Keratinocyte (primary cell): ENCODE measurements around the gene ACP2. TPM values are rescaled to one million over a fixed set of nuclear protein-coding genes. Genes with fewer than 3 reads are reported as not detected.
"Not testable (repeated sequence)": the region's sequence is repeated elsewhere in the genome, so short reads cannot be mapped to it uniquely, and the experiment has no call there.

Experiments
- DNase-seq: peaks from one replicate; pipeline ENCODE4 v3.0.0-alpha.2; 2011; ENCODE audit warnings: low read depth, missing footprints, low spot score
- FAIRE-seq: peaks from 2 replicates; lab custom pipeline; 2011; peaks lifted over from hg19 to GRCh38; lab: Jason Lieb, UNC
- H2AFZ ChIP-seq: 2 replicates; pipeline ENCODE4 v1.6.0; 2012; ENCODE audit warnings: low read length, control low read depth, inconsistent platforms; ENCODE audit not compliant: control insufficient read depth
- H3K27ac ChIP-seq: 2 replicates; pipeline ENCODE4 v1.5.1; 2011; ENCODE audit warnings: low read length; ENCODE audit not compliant: control insufficient read depth, insufficient read depth
- H3K27me3 ChIP-seq: 3 replicates; pipeline ENCODE4 v1.6.0; 2011; ENCODE audit warnings: low read length; ENCODE audit not compliant: control insufficient read depth, insufficient read depth; ENCODE audit errors: extremely low read depth
- H3K36me3 ChIP-seq, 2 experiments: 2 replicates in 1 of 2; 3 replicates in 1 of 2; pipeline ENCODE4 v1.5.1; 2011; ENCODE audit warnings: low read length in 2 of 2, mild to moderate bottlenecking in 1 of 2; ENCODE audit not compliant: control insufficient read depth in 2 of 2, insufficient read depth in 2 of 2; ENCODE audit errors: extremely low read depth in 1 of 2
- H3K4me1 ChIP-seq: 3 replicates; pipeline ENCODE4 v1.5.1; 2011; ENCODE audit warnings: low read length; ENCODE audit not compliant: control insufficient read depth, insufficient read depth; ENCODE audit errors: extremely low read depth
- H3K4me2 ChIP-seq: 3 replicates; pipeline ENCODE4 v1.6.0; 2011; ENCODE audit warnings: low read depth, low read length; ENCODE audit not compliant: control insufficient read depth, insufficient read depth; ENCODE audit errors: extremely low read depth
- H3K4me3 ChIP-seq, 3 experiments: fragments of 200-600 bp in 1 of 3; sonication (generic) in 1 of 3; 2 replicates in 2 of 3; 3 replicates in 1 of 3; pipeline ENCODE4 v1.5.1; 2011 to 2016; ENCODE audit warnings: low read length in 3 of 3, mild to moderate bottlenecking in 3 of 3, control low read depth in 2 of 3, inconsistent platforms in 1 of 3, low read depth in 1 of 3, mixed read lengths in 1 of 3, mixed run types in 1 of 3, moderate library complexity in 1 of 3; ENCODE audit not compliant: control insufficient read depth in 2 of 3, insufficient read depth in 2 of 3; ENCODE audit errors: extremely low read depth in 1 of 3
- H3K79me2 ChIP-seq: 2 replicates; pipeline ENCODE4 v1.6.0; 2012; ENCODE audit warnings: low read length; ENCODE audit not compliant: control insufficient read depth, insufficient read depth
- H3K9ac ChIP-seq: 3 replicates; pipeline ENCODE4 v1.6.0; 2011; ENCODE audit warnings: low read length; ENCODE audit not compliant: control insufficient read depth, insufficient read depth; ENCODE audit errors: extremely low read depth
- H3K9me1 ChIP-seq: 3 replicates; pipeline ENCODE4 v1.6.0; 2011; ENCODE audit warnings: low read length; ENCODE audit not compliant: control insufficient read depth, insufficient read depth; ENCODE audit errors: extremely low read depth
- H3K9me3 ChIP-seq: 2 replicates; pipeline ENCODE4 v1.5.1; 2012; ENCODE audit warnings: low read depth, low read length; ENCODE audit not compliant: control insufficient read depth
- H4K20me1 ChIP-seq: 3 replicates; pipeline ENCODE4 v1.6.0; 2011; ENCODE audit warnings: low read length; ENCODE audit not compliant: control insufficient read depth, insufficient read depth; ENCODE audit errors: extremely low read depth
- CTCF ChIP-seq, 3 experiments: IDR thresholded peaks in 1 of 3; conservative IDR thresholded peaks in 1 of 3; optimal IDR thresholded peaks in 1 of 3; 2 replicates in 2 of 3; 3 replicates in 1 of 3; pipeline versions ENCODE3 to v1.5.1; 2011; ENCODE audit warnings: low read length in 3 of 3, mild to moderate bottlenecking in 3 of 3, moderate library complexity in 2 of 3, control low read depth in 1 of 3, inconsistent platforms in 1 of 3; ENCODE audit not compliant: insufficient read depth in 2 of 3; ENCODE audit errors: extremely low read depth in 1 of 3
- EZH2 ChIP-seq: IDR thresholded peaks from one replicate; pipeline ENCODE4 v1.6.1; 2012; ENCODE audit warnings: inconsistent platforms, mild to moderate bottlenecking, low read length, moderate library complexity
- dilution Hi-C: fragments of 300-500 bp; cut with MboI; formaldehyde crosslinking; loops from one replicate; pipeline ENCODE4 v1.7.0; 2020; ENCODE audit warnings: low sequenced_read_pairs; ENCODE audit not compliant: extremely low pct_ligation_motif_present
- polyA plus RNA-seq, 5 experiments: library from polyadenylated mRNA; depleted of rRNA in 3 of 5; stranded (reverse) in 3 of 5; stranded (forward) in 1 of 5; unstranded in 1 of 5; fragments of >200 nt; gene quantifications; 1 replicate in 1 of 5; 2 replicates in 3 of 5; 3 replicates in 1 of 5; pipeline versions ENCODE4 v1.2.1 to v1.2.3, GENCODE V29; 2011 to 2012; ENCODE audit warnings: missing spikeins in 2 of 5, low read depth in 1 of 5, low replicate concordance in 1 of 5

Gene ACP2
- polyA plus RNA-seq, 1 donor (not counting 4 experiments of a cell fraction or from before 2014, with no cell fraction given): 11.5 TPM

- dilution Hi-C loops: no loop called here
- H3K9me1 ChIP-seq: no peaks in the 10 kb centered on the region
- no peaks in the 10 kb centered on the region for H4K20me1 ChIP-seq
- no peak overlapping the region for H3K27ac ChIP-seq
- DNase-seq: no peak
- no peak for FAIRE-seq
- H3K36me3 ChIP-seq: no peaks in the 10 kb centered on the region
- TF ChIP-seq EZH2 (no peak), CTCF (optimal IDR thresholded peaks at IDR 0.05 in 1 of 3, IDR thresholded peaks at IDR 0.05 in 1 of 3, conservative IDR thresholded peaks at IDR 0.05 in 1 of 3; ENCODE audit: extremely low read depth in 1 of 3, insufficient read depth in 2 of 3, low read length in 3 of 3) (no peak)
- no peaks in the 10 kb centered on the region for H3K9me3 ChIP-seq
- H3K4me2 ChIP-seq: no peak overlapping the region
- H3K4me1 ChIP-seq: peaks cover 16% of the 10 kb centered on the region
- no peak overlapping the region for H3K4me3 ChIP-seq
- H2AFZ ChIP-seq: no peak overlapping the region
- H3K79me2 ChIP-seq: no peaks in the 10 kb centered on the region
- no peaks in the 10 kb centered on the region for H3K27me3 ChIP-seq
- H3K9ac ChIP-seq: no peak overlapping the region
These were observed 46.0 kb downstream of the ACP2 start for GRCh38 chr11:47202576-47202975.

DNA sequence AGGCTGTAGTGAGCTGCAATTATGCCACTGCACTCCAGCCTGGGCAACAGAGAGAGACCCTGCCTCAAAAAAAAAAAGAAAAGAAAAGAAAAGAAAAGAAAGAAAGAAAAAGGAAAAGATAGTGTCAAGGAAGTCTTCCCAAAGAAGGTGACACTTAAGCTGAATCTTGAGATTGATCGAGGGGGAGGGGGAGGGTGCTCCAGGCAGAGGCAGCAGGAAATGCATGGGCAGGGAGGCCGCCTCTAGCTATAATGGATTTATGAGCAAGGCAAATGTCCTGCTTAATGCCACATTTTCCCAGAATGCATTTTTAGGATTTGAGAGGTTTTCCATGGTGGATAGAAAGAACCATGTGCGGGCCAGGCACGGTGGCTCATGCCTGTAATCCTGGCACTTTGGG, 47.6 kb downstream of the ACP2 start:
- DNase-seq (no peak), FAIRE-seq (no peak)
- H3K4me2 ChIP-seq: no peak overlapping the region
- no peaks in the 10 kb centered on the region for H3K36me3 ChIP-seq
- H3K9me1 ChIP-seq: no peaks in the 10 kb centered on the region
- dilution Hi-C loops: no loop called here
- peaks cover 16% of the 10 kb centered on the region for H3K4me1 ChIP-seq
- no peak overlapping the region for H2AFZ ChIP-seq
- H4K20me1 ChIP-seq: no peaks in the 10 kb centered on the region
- H3K27me3 ChIP-seq: no peaks in the 10 kb centered on the region
- no peaks in the 10 kb centered on the region for H3K9me3 ChIP-seq
- H3K4me3 ChIP-seq: no peak overlapping the region
- H3K9ac ChIP-seq: no peak overlapping the region
- TF ChIP-seq CTCF (optimal IDR thresholded peaks at IDR 0.05 in 1 of 3, IDR thresholded peaks at IDR 0.05 in 1 of 3, conservative IDR thresholded peaks at IDR 0.05 in 1 of 3; ENCODE audit: extremely low read depth in 1 of 3, insufficient read depth in 2 of 3, low read length in 3 of 3): no peak
- no peak for TF ChIP-seq EZH2
- H3K79me2 ChIP-seq: no peaks in the 10 kb centered on the region
- H3K27ac ChIP-seq: no peak overlapping the region

GRCh38 chr11:47198161-47198560, 50.5 kb downstream of the ACP2 start:
- H3K36me3 ChIP-seq, H3K9ac ChIP-seq, H3K9me3 ChIP-seq, H3K9me1 ChIP-seq, FAIRE-seq, DNase-seq, dilution Hi-C loops, H3K4me3 ChIP-seq, H4K20me1 ChIP-seq, H3K79me2 ChIP-seq, H3K4me2 ChIP-seq, H2AFZ ChIP-seq, H3K27me3 ChIP-seq, H3K27ac ChIP-seq, H3K4me1 ChIP-seq: not testable (repeated sequence)
